ELF-1 (cell line): ENCODE results near the gene G6PC3.
"Not testable (repeated sequence)": the region's sequence is repeated elsewhere in the genome, so short reads cannot be mapped to it uniquely, and the experiment has no call there.

ENCODE experiments used
- DNase-seq: peaks from one replicate; pipeline ENCODE4 v3.0.0-alpha.2; 2016; ENCODE audit warnings: low read depth, low spot score

The G6PC3 gene

GRCh38 chr17:44105941-44106340, 35.4 kb downstream of the G6PC3 start:
- DNase-seq, result peak; percentile 84

GRCh38 chr17:44106801-44107200, 36.3 kb downstream of the G6PC3 start:
- no peak for DNase-seq

GRCh38 chr17:44108440-44109311, 38.1 kb downstream of the G6PC3 start:
- DNase-seq, result peak; percentile 81

GRCh38 chr17:44109312-44109630, 38.7 kb downstream of the G6PC3 start:
- DNase-seq, result no peak

- no peak for DNase-seq
These were observed 39.6 kb downstream of the G6PC3 start for GRCh38 chr17:44110011-44110686.

GRCh38 chr17:44110823-44111633, 40.5 kb downstream of the G6PC3 start:
- peak; percentile 89 for DNase-seq

- DNase-seq, result no peak
These were observed 41.2 kb downstream of the G6PC3 start for GRCh38 chr17:44111777-44112176.

GRCh38 chr17:44112284-44113280, 42.0 kb downstream of the G6PC3 start:
- no peak for DNase-seq

GRCh38 chr17:44113382-44113781, 42.8 kb downstream of the G6PC3 start:
- DNase-seq, result no peak

- no peak for DNase-seq
These were observed 43.6 kb downstream of the G6PC3 start for GRCh38 chr17:44113868-44114840.

GRCh38 chr17:44115585-44116415, 45.3 kb downstream of the G6PC3 start:
- peak; percentile 55 for DNase-seq

- peak; percentile 40 for DNase-seq
These were observed 46.8 kb downstream of the G6PC3 start for GRCh38 chr17:44117351-44117750.

GRCh38 chr17:44118427-44119050, 48.0 kb downstream of the G6PC3 start:
- DNase-seq, result no peak

- DNase-seq, result no peak
These were observed 48.5 kb downstream of the G6PC3 start for GRCh38 chr17:44119062-44119461.

- DNase-seq, result no peak
These were observed 49.3 kb downstream of the G6PC3 start for GRCh38 chr17:44119798-44120197.

GRCh38 chr17:44120281-44120680, 49.7 kb downstream of the G6PC3 start:
- not testable (repeated sequence) for DNase-seq

- no peak for DNase-seq
These were observed 50.5 kb downstream of the G6PC3 start for GRCh38 chr17:44120851-44121605.
